Activated T-helper 1 cell treated with anti-CD3 and anti-CD28 coated beads, Interleukin-2, amount 50 U/mL, for 16 hours (primary cell): ENCODE measurements around the gene HSD17B1.
"Not testable (repeated sequence)": the region's sequence is repeated elsewhere in the genome, so short reads cannot be mapped to it uniquely, and the experiment has no call there.

Experiments
- DNase-seq, 2 donors: peaks; one replicate each; pipeline ENCODE4 v3.0.0-alpha.2; 2020; ENCODE audit warnings: low read depth in 1 of 2, low spot score in 1 of 2

The HSD17B1 gene, protein sequence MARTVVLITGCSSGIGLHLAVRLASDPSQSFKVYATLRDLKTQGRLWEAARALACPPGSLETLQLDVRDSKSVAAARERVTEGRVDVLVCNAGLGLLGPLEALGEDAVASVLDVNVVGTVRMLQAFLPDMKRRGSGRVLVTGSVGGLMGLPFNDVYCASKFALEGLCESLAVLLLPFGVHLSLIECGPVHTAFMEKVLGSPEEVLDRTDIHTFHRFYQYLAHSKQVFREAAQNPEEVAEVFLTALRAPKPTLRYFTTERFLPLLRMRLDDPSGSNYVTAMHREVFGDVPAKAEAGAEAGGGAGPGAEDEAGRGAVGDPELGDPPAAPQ

DNA sequence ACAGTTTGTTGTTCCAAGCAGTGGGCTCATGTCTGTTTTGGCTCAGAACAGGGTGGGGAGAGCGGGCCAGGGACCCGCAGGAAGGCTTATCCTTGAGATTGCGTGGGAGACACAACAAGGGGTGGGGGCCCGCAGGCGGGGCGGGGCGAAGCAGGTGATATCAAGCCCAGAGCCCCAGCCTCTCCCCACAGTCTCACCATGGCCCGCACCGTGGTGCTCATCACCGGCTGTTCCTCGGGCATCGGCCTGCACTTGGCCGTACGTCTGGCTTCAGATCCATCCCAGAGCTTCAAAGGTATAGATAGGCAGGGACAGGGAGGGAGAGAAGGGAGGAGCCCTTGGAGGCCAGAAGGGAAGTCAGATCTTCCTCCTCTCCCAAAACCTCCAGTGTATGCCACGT lies at the start of gene HSD17B1:
Gene HSD17B1, plus strand, starts transcription at position 188 of the 400 bp plus-strand sequence. Its CDS starts 11 bp downstream, at position 199.
- DNase-seq: not testable (repeated sequence)

DNA sequence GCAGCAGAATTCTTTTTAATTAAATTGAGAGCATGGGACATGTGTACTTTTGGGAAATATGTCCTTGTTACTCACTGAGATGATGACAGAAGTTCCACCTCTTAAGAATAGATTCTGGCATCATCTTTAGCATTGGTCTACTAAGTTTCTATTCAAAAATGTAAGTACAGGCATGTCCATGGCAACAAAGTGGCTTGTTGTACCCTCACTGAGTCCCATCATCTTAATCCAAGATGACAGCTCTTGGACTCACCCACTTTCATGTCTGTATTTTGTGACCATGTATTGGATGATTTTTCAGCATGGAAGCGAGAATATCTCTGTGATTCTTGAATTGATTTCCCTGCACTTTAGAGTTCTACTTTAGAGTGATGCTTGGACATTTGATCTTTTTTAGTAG lies 49.8 kb upstream of the HSD17B1 start:
- no peak for DNase-seq

DNA sequence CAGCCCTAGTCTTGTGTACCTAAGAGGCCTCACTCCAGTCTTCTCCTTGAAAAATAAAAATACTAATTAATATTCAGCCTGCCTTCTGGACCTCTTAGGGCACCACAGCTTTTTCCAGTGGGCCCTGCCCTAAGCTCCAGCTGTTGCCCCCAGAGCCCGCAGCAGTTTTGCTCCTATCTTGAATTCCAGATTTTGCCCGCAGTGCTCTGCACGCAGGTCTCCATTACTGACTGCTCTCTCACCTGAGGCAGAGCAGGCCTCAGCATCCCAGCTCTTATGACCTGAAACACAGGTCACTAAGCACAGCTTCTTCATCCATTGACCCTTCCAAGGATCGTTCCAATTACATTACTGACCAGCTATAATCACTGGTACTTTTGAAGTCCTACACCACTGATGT lies 45.1 kb upstream of the HSD17B1 start:
- DNase-seq: no peak

DNA sequence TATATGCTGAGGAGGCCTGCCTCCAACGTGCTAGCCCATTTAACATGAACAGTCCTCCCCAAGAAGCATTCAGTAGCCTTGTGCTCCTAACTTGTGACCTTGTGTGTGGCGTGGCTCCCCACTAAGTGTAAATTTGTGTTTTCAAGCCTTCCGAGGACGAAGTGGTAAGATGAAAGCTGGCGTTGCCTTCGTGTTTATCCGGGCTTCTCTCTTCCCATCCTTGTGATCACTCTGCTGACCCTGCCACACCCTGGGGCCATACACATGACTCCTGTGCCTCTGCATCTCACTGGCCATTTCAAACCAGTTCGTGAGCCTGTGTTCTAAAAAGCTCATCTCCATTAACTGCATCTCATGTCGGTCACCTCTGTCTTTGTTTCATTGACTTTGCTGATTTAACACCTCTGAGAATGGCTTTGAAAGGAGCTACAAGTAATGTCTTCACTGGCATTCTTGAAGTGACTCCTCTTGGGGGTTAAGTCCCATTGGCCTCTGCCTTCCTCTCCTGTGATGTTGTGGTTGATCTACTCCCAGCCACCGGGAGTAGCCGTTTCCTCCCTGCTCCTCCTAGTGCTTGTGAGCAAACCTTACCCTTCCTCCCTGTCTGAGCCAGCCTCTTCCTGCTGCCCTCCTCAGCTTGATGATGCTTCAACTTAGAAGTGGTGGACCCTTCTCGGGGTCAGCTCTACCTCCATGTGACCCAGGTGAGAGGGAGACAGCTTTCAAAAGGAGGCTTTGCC lies 44.1 kb upstream of the HSD17B1 start:
- DNase-seq: no peak

DNA sequence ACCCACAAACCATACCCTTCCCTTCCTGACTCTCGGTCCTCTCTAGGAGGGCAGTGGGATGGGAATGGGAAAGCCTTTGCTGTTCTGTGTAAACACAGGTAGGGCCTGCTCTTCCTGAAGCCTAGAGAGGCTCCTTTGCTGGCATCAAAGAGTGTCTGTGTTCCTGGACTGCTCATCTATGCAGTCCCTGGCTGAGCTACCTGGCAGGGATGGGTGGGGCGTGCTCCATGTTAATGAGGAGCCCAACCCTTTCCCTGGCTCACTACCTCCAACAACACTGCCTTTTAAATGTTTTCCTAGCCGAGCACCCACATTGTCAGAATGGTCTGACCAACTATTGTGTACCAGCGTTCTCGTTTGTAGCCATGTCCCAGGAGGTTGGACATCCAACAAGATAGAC lies 43.3 kb upstream of the HSD17B1 start:
- no peak for DNase-seq

DNA sequence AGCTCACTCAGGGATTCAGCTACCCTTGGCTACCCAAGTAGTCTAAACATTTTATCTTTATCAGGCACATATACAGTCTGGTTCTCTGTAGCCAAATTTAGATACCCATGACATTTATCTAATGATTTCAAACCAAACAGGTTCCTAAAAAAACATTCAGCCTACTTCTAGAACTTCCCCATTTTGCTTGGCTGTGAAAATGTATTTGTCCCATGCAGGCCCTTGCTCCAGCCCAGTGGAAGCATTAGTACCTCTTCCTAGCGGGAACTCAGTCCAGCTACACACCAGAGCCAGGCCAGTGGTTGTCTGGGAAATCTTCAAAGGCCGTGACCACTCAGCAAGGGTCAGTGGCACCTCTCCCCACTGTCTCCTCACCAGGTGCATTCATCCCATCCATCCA lies 42.9 kb upstream of the HSD17B1 start:
- no peak for DNase-seq

DNA sequence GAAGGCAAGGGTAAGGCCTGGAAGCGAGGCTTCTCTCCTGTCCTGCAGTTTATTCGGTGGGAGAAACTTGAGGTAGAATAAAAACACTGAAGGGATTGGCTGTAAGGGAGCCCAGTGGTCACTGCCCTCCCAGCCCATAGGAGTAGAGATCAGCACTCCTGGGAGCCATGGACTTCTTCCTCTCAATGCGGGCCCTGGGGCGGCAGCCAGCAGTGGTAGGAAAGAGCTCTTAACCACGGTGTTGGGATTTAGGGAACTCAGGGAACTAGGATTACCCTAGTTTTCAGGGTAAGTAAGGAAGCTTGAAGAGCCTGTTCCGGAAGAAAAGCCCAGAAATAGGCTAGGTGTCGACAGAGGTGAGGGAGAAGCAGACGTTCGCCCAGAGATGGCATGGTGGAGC lies 40.5 kb upstream of the HSD17B1 start:
- no peak for DNase-seq

DNA sequence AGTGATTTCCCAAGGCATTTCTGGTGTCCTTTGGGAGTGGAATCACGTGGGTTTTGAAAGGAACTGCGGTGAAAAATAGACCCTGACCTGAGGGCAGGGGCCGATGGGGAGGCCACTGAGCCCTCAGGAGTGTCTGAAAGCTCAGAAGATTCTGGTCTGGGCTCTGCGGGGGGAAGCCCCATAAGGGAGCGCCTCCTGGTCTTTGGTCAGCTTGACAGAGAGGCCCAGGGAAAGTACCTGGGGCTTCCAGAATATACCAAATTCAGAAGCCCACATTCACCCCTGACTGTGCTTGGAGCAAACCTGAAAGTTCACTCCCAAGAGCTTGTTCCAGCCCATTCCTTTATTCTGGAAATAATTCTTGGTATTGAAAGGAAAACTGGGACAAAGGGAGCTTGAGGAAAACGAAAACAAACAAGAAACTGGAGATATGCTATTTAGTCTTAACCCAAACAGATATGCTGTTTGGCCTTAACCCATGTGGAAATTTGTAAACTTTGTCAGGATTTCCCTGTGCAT lies 39.9 kb upstream of the HSD17B1 start:
- no peak for DNase-seq

DNA sequence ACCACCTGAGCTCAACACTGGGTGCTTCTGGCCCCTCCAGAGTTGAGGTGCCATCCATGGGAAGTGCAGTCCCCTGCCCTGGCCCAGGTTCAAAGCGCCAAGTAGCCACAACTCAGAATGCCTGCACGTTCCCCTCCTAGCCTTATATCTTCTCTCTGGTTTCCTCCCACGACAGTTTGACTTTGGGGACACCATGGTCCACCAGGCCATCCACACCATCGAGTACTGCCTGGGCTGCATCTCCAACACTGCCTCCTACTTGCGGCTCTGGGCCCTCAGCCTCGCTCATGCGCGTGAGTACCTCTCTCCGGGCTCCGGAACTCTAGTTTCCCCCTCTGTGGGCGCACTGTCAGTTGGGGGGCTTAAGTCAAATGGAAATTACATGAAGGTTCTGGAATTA lies 39.0 kb upstream of the HSD17B1 start:
- no peak for DNase-seq

DNA sequence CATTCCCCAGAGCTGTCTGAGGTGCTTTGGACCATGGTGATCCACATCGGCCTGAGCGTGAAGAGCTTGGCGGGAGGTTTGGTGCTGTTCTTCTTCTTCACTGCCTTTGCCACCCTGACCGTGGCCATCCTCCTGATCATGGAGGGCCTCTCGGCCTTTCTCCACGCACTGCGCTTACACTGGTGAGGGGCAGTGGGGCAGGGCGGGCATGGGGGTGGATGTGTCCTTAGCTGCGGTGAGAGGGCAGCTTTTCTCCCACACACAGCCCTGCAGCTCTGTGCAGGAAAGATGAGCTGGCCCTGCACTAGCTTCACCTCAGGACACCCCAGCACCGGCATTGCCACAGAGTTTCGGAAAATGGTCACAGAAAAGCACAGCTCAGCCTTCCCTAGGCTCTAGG lies 38.4 kb upstream of the HSD17B1 start:
- DNase-seq: no peak

DNA sequence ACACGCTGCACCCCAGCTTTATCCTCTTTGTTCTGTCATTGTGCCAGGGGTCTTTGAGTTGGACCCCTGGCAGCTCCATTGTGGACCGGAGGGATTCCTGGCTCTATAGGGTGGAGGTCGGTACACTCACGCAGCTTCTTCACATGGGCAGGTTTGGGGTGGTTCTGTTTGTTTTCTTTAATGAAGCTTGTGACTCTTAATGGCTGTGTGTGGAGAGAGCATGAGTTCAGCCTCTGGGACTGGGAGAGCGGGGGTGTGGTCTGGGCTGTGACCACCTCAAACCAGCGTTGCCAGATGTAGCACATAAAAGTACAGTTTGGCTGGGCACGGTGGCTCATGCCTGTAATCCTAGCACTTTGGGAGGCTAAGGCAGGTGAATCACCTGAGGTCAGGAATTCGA lies 37.9 kb upstream of the HSD17B1 start:
- DNase-seq: no peak

DNA sequence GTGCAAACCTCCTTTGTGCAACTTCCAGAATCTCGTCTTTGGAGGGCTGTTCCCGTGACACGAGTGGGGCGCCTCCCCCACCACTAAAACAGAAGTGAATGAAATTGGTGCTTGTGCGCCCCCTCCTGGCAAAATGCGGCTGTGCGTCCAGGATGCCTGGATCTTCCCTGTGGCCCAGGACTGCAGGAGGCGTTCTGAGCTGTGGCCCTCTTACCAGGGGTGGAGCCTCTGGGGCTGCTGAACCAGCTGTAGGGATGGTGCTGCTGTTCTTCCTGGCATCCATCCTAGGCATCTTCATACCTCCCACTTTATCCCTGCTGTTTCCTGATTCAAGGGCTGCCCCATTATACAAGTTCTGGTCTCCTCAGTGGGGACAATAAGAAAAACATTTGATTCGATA lies 35.2 kb upstream of the HSD17B1 start:
- DNase-seq: peak; percentile 66 to 79

DNA sequence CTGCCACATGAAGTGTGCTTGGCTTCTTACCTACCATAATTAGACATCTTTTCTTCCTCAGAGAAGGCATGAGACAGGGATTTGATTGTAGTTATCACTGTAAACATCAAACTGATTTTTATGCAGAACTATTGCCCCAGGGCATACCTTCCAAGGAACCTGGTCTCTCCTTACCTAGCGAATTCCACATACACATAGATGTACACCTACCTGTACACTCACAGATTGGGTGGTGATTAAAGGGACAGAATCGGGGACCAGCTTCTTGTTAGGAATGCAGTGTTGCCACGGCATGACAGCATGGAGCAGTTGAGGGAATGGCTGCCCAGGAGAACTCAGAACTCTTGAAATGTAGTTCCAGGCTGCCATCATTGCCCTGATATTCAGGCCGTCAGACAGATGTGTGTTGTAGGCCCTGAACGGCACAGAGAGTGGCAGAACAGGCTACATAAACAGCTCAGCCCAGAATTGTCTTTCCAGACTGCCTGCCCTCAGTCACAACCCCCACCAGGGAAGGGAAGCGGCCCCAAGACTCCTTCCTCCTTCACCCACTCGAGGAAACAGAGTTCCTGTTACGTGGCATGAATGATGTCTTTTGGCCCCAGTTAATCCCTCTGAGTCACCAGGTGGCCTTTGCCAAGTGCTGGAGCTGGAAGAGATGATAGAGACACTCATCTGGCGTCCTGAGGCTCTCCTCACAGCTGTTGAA lies 34.5 kb upstream of the HSD17B1 start:
- DNase-seq: no peak

DNA sequence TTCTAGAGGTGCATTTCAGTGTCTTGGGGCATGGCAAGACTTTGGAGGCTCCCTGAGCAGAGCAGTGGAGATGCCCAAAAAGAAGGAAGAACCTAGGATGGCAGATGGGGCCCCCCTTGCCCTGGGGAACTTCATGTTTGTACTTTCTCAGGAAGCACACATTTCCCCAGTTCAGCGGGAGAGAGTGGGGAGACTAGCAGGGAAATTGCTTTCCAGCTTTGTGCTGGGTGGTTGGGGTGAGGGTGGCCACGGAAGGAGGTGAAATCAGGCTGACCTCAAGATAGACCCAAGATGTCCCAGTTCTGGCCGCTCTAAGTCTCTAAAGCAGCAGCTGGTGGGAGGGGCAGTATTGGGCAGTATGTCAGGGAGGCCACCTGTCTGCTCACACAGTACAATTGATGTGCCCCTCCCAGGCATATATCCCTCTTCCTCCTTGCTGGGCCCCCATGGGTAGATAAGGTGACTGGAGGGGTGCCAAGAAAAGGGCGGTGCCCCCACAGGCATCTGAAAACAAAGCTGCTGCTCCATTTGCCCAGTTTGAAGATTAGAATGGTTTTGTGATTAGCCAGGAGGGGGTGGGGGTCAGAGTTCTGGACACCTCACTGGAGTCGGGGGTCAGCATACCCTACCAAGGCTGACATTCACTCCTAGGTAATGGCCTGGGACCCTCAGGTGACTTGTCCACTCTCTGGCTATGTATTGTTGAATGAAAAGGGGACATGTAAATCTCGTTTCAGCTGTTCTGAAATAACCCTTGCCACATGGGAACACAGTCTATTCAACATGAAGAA lies 33.8 kb upstream of the HSD17B1 start:
- DNase-seq: no peak

DNA sequence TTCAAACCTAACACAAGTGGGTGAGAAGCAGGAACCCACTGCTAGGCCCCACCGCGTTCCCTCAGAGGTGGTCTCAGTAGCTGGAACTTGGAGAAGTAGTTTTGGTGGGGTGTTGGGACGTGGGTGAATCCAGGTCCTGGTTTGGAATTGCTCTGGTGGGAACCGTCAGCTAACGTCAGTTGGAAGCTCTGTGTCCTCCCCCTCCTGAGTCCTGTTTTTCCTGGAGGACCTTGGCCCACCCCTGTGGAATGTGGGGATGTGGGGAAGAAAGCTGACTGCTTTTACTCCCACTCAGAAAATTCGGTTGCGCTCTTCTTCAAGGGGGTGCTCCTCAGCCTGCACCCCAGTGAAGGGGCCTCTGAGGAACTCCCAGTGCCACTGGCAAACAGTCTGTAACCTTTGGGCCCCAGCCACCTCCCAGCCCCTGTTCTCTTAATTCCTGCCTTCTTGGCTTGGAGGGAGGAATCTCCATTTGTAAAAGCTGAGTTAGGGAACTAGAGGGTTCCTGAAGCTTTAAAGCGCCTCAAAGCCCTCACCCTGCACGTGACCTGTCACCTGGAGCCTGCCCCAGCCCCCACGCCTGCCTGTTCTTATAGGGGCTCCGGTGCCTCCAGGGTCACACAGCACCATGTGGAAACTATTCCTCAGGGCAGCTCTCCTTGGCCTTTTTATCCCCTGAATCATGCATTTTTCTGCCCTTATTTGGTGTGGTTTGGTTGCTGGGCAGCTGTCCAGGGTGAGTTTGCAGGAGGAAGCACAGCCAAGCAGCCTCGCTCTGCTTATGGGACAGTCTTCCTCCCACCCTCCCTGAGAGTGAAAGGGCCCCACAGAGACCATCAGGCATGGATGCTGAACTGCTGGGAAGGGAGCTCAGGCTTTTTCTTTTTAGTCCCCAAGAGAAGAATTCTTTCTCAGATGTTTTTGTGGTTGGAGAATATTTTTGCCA lies 32.9 kb upstream of the HSD17B1 start:
- DNase-seq: no peak

DNA sequence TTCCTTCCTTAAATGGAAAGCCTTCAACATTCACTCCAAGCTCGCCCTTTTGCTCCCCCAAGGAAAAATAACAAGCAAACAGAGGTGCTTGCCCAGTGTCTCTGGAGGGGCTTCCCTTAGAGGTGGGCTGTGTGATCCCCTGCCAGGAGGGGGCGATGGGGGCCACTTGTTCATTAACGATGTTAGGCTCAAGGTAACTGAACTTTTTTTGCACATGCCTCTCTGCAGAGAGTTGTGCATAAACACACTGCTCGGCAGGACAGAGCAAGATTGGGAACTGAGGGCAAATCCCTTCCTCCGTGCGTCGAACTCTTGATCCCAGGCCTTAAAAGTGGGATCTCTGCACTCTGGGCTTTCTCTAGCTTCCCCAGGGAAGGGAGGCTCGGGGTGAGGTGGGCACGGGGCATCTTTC lies 32.2 kb upstream of the HSD17B1 start:
- DNase-seq: no peak

DNA sequence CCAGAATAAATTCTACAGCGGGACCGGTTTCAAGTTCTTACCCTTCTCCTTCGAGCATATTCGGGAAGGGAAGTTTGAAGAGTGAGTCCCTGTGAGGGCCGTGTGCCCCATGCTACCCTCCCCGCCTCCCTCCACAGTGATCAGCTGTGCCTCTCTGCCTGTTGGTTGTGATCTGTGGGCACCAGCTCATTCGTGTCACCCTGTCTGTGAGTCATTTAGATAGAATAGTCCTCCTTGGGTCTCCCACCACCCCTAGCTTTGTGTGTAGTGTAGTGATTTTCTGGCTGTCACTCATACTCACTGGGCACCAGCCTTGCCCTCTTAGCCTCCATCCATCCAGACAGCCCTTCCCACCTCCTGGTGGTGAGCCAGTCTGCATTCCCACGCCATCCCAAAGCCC lies 31.7 kb upstream of the HSD17B1 start:
- no peak for DNase-seq

DNA sequence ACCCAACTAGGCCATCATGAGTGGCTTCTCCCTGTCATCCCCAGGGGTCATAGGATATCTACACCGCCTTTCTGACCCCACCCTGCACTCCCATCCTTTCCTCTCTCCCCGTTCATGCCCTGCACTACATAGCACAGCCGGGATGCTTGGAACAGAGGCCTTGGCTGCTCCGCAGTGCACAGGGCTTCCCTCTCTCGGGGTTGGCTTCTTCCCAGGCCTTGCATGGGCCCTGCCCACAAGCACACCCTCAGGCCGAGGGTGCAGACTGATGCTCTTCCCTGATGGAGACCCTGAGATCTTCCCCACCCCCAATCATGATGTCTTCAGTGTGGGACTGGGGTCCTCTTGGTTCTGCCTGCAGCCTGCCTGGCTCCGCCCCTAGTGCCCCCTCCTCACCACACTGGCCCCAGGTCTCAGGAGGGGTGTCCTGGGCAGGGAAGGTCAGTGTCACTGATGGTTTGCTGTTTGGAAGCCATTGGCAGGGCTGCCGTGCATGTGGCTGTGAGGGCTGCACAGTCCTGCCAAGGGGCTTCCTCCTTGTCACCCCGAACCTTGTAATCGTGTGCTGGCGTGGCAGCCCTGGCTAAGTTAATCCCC lies 31.0 kb upstream of the HSD17B1 start:
- DNase-seq: no peak

DNA sequence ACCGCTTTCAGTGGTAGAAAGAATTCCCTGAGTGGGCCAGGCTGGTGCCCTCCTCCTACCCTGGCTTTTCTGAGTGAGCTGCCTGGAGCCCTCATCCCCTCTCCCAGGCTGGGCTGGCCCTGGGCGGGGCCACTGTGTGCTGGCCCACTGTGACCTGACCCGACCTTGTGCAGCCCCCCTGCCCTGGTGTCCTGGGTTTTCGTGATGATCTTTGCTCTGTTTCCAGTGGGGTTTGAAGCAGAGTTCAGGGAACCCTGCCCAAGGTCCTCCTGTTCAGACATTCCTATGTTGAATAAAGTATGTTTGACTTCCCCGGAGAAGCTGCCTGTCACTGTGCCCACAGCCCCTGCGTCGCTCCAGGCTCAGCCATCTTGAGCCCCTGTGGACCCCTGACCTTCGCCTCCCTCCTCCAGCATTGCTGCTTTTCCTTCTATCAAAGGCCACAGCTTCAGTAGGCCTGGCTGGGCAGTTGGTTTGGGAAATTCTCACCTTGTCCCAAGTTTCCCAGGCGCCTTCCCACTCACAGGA lies 30.4 kb upstream of the HSD17B1 start:
- DNase-seq: no peak
